Stimulated activated CD8-positive, alpha-beta memory T cell treated with anti-CD3 and anti-CD28 coated beads, Interleukin-12 subunit alpha, Interleukin-12 subunit beta, amount 100 ng/mL, for 24 hours (primary cell): ENCODE data around the gene NBEAL1.
"Not testable (repeated sequence)": the region's sequence is repeated elsewhere in the genome, so short reads cannot be mapped to it uniquely, and the experiment has no call there.

Source experiments
- DNase-seq: peaks from one replicate; pipeline ENCODE4 v3.0.0-alpha.2; 2020; ENCODE audit errors: extremely low read depth

Gene NBEAL1

GRCh38 chr2:203039211-203039610, 24.5 kb downstream of the NBEAL1 start:
- not testable (repeated sequence) for DNase-seq

GRCh38 chr2:203040966-203041521, 26.4 kb downstream of the NBEAL1 start:
- DNase-seq: no peak

- no peak for DNase-seq
These were observed 27.5 kb downstream of the NBEAL1 start for GRCh38 chr2:203042178-203042577.

- no peak for DNase-seq
These were observed 28.6 kb downstream of the NBEAL1 start for GRCh38 chr2:203043226-203043625.

- DNase-seq: no peak
These were observed 31.2 kb downstream of the NBEAL1 start for GRCh38 chr2:203045867-203046266.

GRCh38 chr2:203052539-203052938, 37.9 kb downstream of the NBEAL1 start:
- no peak for DNase-seq

- DNase-seq: no peak
These were observed 45.0 kb downstream of the NBEAL1 start for GRCh38 chr2:203059567-203060240.

- DNase-seq: no peak
These were observed 46.7 kb downstream of the NBEAL1 start for GRCh38 chr2:203061346-203061745.

- DNase-seq: no peak
These were observed 47.5 kb downstream of the NBEAL1 start for GRCh38 chr2:203062126-203062525.

- DNase-seq: not testable (repeated sequence)
These were observed 51.9 kb downstream of the NBEAL1 start for GRCh38 chr2:203066519-203067091.

GRCh38 chr2:203070701-203071100, 56.0 kb downstream of the NBEAL1 start:
- no peak for DNase-seq

- DNase-seq: no peak
These were observed 56.5 kb downstream of the NBEAL1 start for GRCh38 chr2:203071148-203071547.

- no peak for DNase-seq
These were observed 57.7 kb downstream of the NBEAL1 start for GRCh38 chr2:203072371-203072770.

- no peak for DNase-seq
These were observed 62.8 kb downstream of the NBEAL1 start for GRCh38 chr2:203077451-203077850.

GRCh38 chr2:203080447-203081045, 65.9 kb downstream of the NBEAL1 start:
- no peak for DNase-seq

- no peak for DNase-seq
These were observed 68.7 kb downstream of the NBEAL1 start for GRCh38 chr2:203083328-203083727.

- not testable (repeated sequence) for DNase-seq
These were observed 71.7 kb downstream of the NBEAL1 start for GRCh38 chr2:203086381-203086780.

- DNase-seq: not testable (repeated sequence)
These were observed 76.0 kb downstream of the NBEAL1 start for GRCh38 chr2:203090721-203091120.

GRCh38 chr2:203097735-203098134, 83.1 kb downstream of the NBEAL1 start:
- no peak for DNase-seq

- not testable (repeated sequence) for DNase-seq
These were observed 87.7 kb downstream of the NBEAL1 start for GRCh38 chr2:203102357-203102756.

GRCh38 chr2:203104273-203104672, 89.6 kb downstream of the NBEAL1 start:
- no peak for DNase-seq

GRCh38 chr2:203105996-203106395, 91.3 kb downstream of the NBEAL1 start:
- no peak for DNase-seq

GRCh38 chr2:203110496-203110895, 95.8 kb downstream of the NBEAL1 start:
- not testable (repeated sequence) for DNase-seq
